Neural progenitor cell (in vitro differentiated cells): Measurements from ENCODE around the gene MOSPD2.

Experiments used
- CTCF ChIP-seq: fragments of 200-600 bp; sonication (generic); IDR thresholded peaks from 2 replicates; pipeline ENCODE4 v1.5.1; 2017; ENCODE audit warnings: antibody characterized with exemption, mild to moderate bottlenecking
- EZH2 ChIP-seq: fragments of 200-600 bp; sonication (generic); IDR thresholded peaks from 2 replicates; pipeline ENCODE4 v1.6.1; 2017; ENCODE audit warnings: antibody characterized with exemption, mild to moderate bottlenecking, moderate library complexity
- EZH2phosphoT487 ChIP-seq: fragments of 200-600 bp; sonication (generic); IDR thresholded peaks from 2 replicates; pipeline ENCODE4 v1.6.1; 2017; ENCODE audit warnings: antibody characterized with exemption

- TF ChIP-seq CTCF (no peak), EZH2phosphoT487 (no peak), EZH2 (no peak)
Measured at GRCh38 chrX:14903891-14904290, 30.7 kb downstream of the MOSPD2 start.
